IMR-90 (cell line): ENCODE data around the gene GDPD5.

Experiments
- BHLHE40 ChIP-seq: fragments of 150-350 bp; IDR thresholded peaks from 2 replicates; pipeline ENCODE4 v1.6.1; 2016; ENCODE audit warnings: mild to moderate bottlenecking, low read depth, low read length
- CEBPB ChIP-seq: IDR thresholded peaks from 2 replicates; pipeline ENCODE4 v1.6.1; 2012; ENCODE audit warnings: low read depth, low read length, improper control_type of control experiment
- CHD1 ChIP-seq: IDR thresholded peaks from 2 replicates; pipeline ENCODE4 v1.6.1; 2012; ENCODE audit warnings: low read depth, low read length, improper control_type of control experiment
- FOS ChIP-seq: fragments of 150-350 bp; IDR thresholded peaks from 2 replicates; pipeline ENCODE4 v1.6.1; 2016; ENCODE audit warnings: low read depth, low read length
- MAZ ChIP-seq: IDR thresholded peaks from 2 replicates; pipeline ENCODE4 v1.6.1; 2012; ENCODE audit warnings: low read depth, mild to moderate bottlenecking, low read length, improper control_type of control experiment, moderate library complexity, borderline replicate concordance
- MXI1 ChIP-seq: IDR thresholded peaks from 2 replicates; pipeline ENCODE4 v1.6.1; 2012; ENCODE audit warnings: low read depth, mild to moderate bottlenecking, low read length, moderate library complexity, borderline replicate concordance
- NFE2L2 ChIP-seq: fragments of 150-350 bp; IDR thresholded peaks from 2 replicates; pipeline ENCODE4 v1.6.1; 2016; ENCODE audit warnings: low read depth, mild to moderate bottlenecking, low read length
- POLR2A ChIP-seq: IDR thresholded peaks from 2 replicates; pipeline ENCODE4 v1.6.1; 2012; ENCODE audit warnings: mild to moderate bottlenecking, low read depth, low read length
- RAD21 ChIP-seq: IDR thresholded peaks from 2 replicates; pipeline ENCODE4 v1.6.1; 2012; ENCODE audit warnings: low read length, improper control_type of control experiment
- RCOR1 ChIP-seq: IDR thresholded peaks from 2 replicates; pipeline ENCODE4 v1.6.1; 2012; ENCODE audit warnings: mild to moderate bottlenecking, low read length, improper control_type of control experiment; ENCODE audit not compliant: insufficient replicate concordance
- RFX5 ChIP-seq: IDR thresholded peaks from 2 replicates; pipeline ENCODE4 v1.8.0; 2012; ENCODE audit warnings: low read depth, mild to moderate bottlenecking, low read length, moderate library complexity
- SMC3 ChIP-seq: fragments of 150-350 bp; IDR thresholded peaks from 2 replicates; pipeline ENCODE4 v1.6.1; 2016; ENCODE audit warnings: low read depth, mild to moderate bottlenecking, antibody characterized with exemption, low read length, moderate library complexity
- TF ChIP-seq, protein P1 (sequence below): conservative IDR thresholded peaks from 2 replicates; pipeline ENCODE4 v1.5.1; 2012; ENCODE audit warnings: mild to moderate bottlenecking, low read depth, low read length, improper control_type of control experiment
- TF ChIP-seq, protein P2 (sequence below): fragments of 150-350 bp; IDR thresholded peaks from 2 replicates; pipeline ENCODE4 v1.6.1; 2017; ENCODE audit warnings: mild to moderate bottlenecking, antibody characterized with exemption, low read length, low read depth

DNA sequence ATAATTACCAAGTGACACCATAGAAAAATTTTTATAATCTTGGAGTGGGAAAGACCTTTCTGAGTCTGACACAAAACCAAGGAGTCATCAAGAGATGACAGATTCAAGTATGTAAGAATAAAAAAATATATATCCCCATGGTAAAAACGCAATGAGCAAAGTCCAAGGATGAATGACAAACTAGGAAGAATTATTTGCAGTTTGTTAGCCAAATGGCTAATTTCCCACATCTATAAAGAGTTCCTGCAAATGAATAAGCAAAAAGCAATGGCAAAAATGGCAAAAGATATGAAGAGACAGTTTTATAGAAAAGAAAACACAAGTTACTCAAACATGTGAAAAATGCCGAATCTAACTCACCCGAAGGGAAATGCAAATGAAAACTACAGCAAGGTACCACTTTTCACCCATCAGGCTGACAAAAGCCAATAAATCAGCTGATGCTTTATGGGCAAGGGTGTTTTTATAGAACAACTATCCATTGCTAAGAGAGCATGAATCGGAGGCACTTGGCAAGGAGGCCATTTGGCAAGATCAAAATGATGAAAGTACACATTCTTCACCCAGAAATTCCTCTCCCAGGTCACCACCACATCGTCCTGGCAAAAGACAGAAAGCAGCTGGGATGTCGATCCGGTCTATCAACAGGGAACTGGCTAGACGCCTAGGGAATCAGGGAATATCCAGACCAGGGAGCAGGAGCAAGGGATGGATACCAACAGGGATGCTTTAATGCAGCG lies 71.7 kb downstream of the GDPD5 start:
- TF ChIP-seq, protein P1, sequence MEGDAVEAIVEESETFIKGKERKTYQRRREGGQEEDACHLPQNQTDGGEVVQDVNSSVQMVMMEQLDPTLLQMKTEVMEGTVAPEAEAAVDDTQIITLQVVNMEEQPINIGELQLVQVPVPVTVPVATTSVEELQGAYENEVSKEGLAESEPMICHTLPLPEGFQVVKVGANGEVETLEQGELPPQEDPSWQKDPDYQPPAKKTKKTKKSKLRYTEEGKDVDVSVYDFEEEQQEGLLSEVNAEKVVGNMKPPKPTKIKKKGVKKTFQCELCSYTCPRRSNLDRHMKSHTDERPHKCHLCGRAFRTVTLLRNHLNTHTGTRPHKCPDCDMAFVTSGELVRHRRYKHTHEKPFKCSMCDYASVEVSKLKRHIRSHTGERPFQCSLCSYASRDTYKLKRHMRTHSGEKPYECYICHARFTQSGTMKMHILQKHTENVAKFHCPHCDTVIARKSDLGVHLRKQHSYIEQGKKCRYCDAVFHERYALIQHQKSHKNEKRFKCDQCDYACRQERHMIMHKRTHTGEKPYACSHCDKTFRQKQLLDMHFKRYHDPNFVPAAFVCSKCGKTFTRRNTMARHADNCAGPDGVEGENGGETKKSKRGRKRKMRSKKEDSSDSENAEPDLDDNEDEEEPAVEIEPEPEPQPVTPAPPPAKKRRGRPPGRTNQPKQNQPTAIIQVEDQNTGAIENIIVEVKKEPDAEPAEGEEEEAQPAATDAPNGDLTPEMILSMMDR, result no peak
- TF ChIP-seq, protein P2, sequence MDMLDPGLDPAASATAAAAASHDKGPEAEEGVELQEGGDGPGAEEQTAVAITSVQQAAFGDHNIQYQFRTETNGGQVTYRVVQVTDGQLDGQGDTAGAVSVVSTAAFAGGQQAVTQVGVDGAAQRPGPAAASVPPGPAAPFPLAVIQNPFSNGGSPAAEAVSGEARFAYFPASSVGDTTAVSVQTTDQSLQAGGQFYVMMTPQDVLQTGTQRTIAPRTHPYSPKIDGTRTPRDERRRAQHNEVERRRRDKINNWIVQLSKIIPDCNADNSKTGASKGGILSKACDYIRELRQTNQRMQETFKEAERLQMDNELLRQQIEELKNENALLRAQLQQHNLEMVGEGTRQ, result no peak
- no peak for TF ChIP-seq SMC3
- no peak for TF ChIP-seq RAD21
- TF ChIP-seq MXI1, result no peak
- TF ChIP-seq NFE2L2, result no peak
- no peak for TF ChIP-seq BHLHE40
- no peak for TF ChIP-seq RFX5
- no peak for TF ChIP-seq POLR2A
- TF ChIP-seq MAZ, result no peak
- no peak for TF ChIP-seq CHD1
- TF ChIP-seq FOS, result no peak
- no peak for TF ChIP-seq RCOR1
- peak; percentile 20; the same call in 1 of the 2 replicates for TF ChIP-seq CEBPB
